ENCODE results near the gene PPP1R7.

Gene PPP1R7

GRCh38 chr2:241148239-241148638, 2.0 kb upstream of the PPP1R7 start:
- Histone ChIP-seq H3K4me2 (ENCODE audit: low read depth, low read length, poor library complexity, severe bottlenecking) (peak overlapping the region; percentile 93), H4K20me1 (ENCODE audit: insufficient read depth, low read length, poor library complexity, severe bottlenecking) (peaks cover 32% of the 10 kb centered on the region), H3K79me2 (ENCODE audit: insufficient read depth, low read length) (peaks cover 56% of the 10 kb centered on the region), H3F3A (ENCODE audit: low read depth) (no peaks in the 10 kb centered on the region), H3K4me1 (ENCODE audit: insufficient read depth, low read length, poor library complexity, severe bottlenecking) (peaks cover 26% of the 10 kb centered on the region), H3K9me3 (ENCODE audit: insufficient read depth, low read depth, low read length) (no peaks in the 10 kb centered on the region), H3K4me3 (ENCODE audit: low read length, poor library complexity, severe bottlenecking) (peak overlapping the region; percentile 81), H2AFZ (ENCODE audit: low read length) (peak overlapping the region; percentile 98; the same call in 1 of the 2 replicates), H3K36me3 (ENCODE audit: insufficient read depth, low read length) (no peaks in the 10 kb centered on the region), H3K9ac (ENCODE audit: low read depth, low read length, poor library complexity, severe bottlenecking) (peak overlapping the region; percentile 75), H3K9me2 (replicated peaks; ENCODE audit: low read depth, low read length) (no peaks in the 10 kb centered on the region), H3K27me3 (ENCODE audit: insufficient read depth, low read length, poor library complexity, severe bottlenecking) (no peaks in the 10 kb centered on the region)
- TF ChIP-seq CTCF (conservative IDR thresholded peaks at IDR 0.05; ENCODE audit: low read length) (no peak), EZH2phosphoT487 (IDR thresholded peaks at IDR 0.05; ENCODE audit: borderline replicate concordance) (no peak)

GRCh38 chr2:241148891-241149674, 1.2 kb upstream of the PPP1R7 start, which contains the start of gene PASK:
PASK (minus strand) TSS chr2:241149472; CDS start chr2:241143032, 6,440 bp downstream.
- Histone ChIP-seq H4K20me1 (ENCODE audit: insufficient read depth, low read length, poor library complexity, severe bottlenecking) (peaks cover 32% of the 10 kb centered on the region), H3K4me3 (ENCODE audit: low read length, poor library complexity, severe bottlenecking) (peak within 1 kb of the TSS; percentile 81), H3K4me2 (ENCODE audit: low read depth, low read length, poor library complexity, severe bottlenecking) (peak within 1 kb of the TSS; percentile 93), H3K36me3 (ENCODE audit: insufficient read depth, low read length) (no peaks in the 10 kb centered on the region), H3K79me2 (ENCODE audit: insufficient read depth, low read length) (peaks cover 50% of the 10 kb centered on the region), H3K4me1 (ENCODE audit: insufficient read depth, low read length, poor library complexity, severe bottlenecking) (peaks cover 30% of the 10 kb centered on the region), H3K9me2 (replicated peaks; ENCODE audit: low read depth, low read length) (no peaks in the 10 kb centered on the region), H3K27me3 (ENCODE audit: insufficient read depth, low read length, poor library complexity, severe bottlenecking) (no peaks in the 10 kb centered on the region), H3K9ac (ENCODE audit: low read depth, low read length, poor library complexity, severe bottlenecking) (peak within 1 kb of the TSS; percentile 75), H3K9me3 (ENCODE audit: insufficient read depth, low read depth, low read length) (no peaks in the 10 kb centered on the region), H3F3A (ENCODE audit: low read depth) (no peaks in the 10 kb centered on the region), H2AFZ (ENCODE audit: low read length) (peak within 1 kb of the TSS; percentile 98)
- TF ChIP-seq CTCF (conservative IDR thresholded peaks at IDR 0.05; ENCODE audit: low read length) (no peak), EZH2phosphoT487 (IDR thresholded peaks at IDR 0.05; ENCODE audit: borderline replicate concordance) (no peak)

GRCh38 chr2:241149675-241149924, 667 bp upstream of the PPP1R7 start:
- Histone ChIP-seq H3K9ac (ENCODE audit: low read depth, low read length, poor library complexity, severe bottlenecking) (peak overlapping the region; percentile 75), H3K9me3 (ENCODE audit: insufficient read depth, low read depth, low read length) (no peaks in the 10 kb centered on the region), H3K4me1 (ENCODE audit: insufficient read depth, low read length, poor library complexity, severe bottlenecking) (peaks cover 30% of the 10 kb centered on the region), H2AFZ (ENCODE audit: low read length) (peak overlapping the region; percentile 98), H3F3A (ENCODE audit: low read depth) (no peaks in the 10 kb centered on the region), H3K36me3 (ENCODE audit: insufficient read depth, low read length) (no peaks in the 10 kb centered on the region), H3K4me2 (ENCODE audit: low read depth, low read length, poor library complexity, severe bottlenecking) (peak overlapping the region; percentile 93), H3K27me3 (ENCODE audit: insufficient read depth, low read length, poor library complexity, severe bottlenecking) (no peaks in the 10 kb centered on the region), H3K9me2 (replicated peaks; ENCODE audit: low read depth, low read length) (no peaks in the 10 kb centered on the region), H3K4me3 (ENCODE audit: low read length, poor library complexity, severe bottlenecking) (peak overlapping the region; percentile 81), H3K79me2 (ENCODE audit: insufficient read depth, low read length) (peaks cover 45% of the 10 kb centered on the region), H4K20me1 (ENCODE audit: insufficient read depth, low read length, poor library complexity, severe bottlenecking) (peaks cover 32% of the 10 kb centered on the region)
- no peak for TF ChIP-seq EZH2phosphoT487 (IDR thresholded peaks at IDR 0.05; ENCODE audit: borderline replicate concordance)
- TF ChIP-seq CTCF (conservative IDR thresholded peaks at IDR 0.05; ENCODE audit: low read length): no peak

Data from Loucy (cell line).